NB4 (cell line): ENCODE results near the gene TAF1B.

Experiments used
- CTCF ChIP-seq: IDR thresholded peaks from one replicate; pipeline ENCODE4 v1.5.1; 2012; ENCODE audit warnings: low read depth, low read length
- POLR2A ChIP-seq: IDR thresholded peaks from 2 replicates; pipeline ENCODE4 v1.6.1; 2011; ENCODE audit warnings: mild to moderate bottlenecking; ENCODE audit not compliant: insufficient read length; ENCODE audit errors: extremely low read depth

GRCh38 chr2:9800975-9801726, 42.1 kb upstream of the TAF1B start:
- no peak for TF ChIP-seq CTCF
- TF ChIP-seq POLR2A: no peak
